ENCODE results near the gene CTTN.

CTTN gene

GRCh38 chr11:70368961-70369360, 29.4 kb upstream of the CTTN start:
- no peak for DNase-seq (ENCODE audit: low read depth in 1 of 2, low spot score in 1 of 2)
- Histone ChIP-seq H3K27ac (replicated peaks) (no peak overlapping the region), H3K4me3 (replicated peaks; ENCODE audit: insufficient read depth, low read length) (no peak overlapping the region), H3K27me3 (ENCODE audit: insufficient read depth, poor library complexity, severe bottlenecking) (no peaks in the 10 kb centered on the region)
- TF ChIP-seq POLR2AphosphoS5 (IDR thresholded peaks at IDR 0.05; ENCODE audit: low read depth), result no peak
- no peak for TF ChIP-seq REST (IDR thresholded peaks at IDR 0.05; ENCODE audit: insufficient replicate concordance, low read depth)
- TF ChIP-seq, protein P1, sequence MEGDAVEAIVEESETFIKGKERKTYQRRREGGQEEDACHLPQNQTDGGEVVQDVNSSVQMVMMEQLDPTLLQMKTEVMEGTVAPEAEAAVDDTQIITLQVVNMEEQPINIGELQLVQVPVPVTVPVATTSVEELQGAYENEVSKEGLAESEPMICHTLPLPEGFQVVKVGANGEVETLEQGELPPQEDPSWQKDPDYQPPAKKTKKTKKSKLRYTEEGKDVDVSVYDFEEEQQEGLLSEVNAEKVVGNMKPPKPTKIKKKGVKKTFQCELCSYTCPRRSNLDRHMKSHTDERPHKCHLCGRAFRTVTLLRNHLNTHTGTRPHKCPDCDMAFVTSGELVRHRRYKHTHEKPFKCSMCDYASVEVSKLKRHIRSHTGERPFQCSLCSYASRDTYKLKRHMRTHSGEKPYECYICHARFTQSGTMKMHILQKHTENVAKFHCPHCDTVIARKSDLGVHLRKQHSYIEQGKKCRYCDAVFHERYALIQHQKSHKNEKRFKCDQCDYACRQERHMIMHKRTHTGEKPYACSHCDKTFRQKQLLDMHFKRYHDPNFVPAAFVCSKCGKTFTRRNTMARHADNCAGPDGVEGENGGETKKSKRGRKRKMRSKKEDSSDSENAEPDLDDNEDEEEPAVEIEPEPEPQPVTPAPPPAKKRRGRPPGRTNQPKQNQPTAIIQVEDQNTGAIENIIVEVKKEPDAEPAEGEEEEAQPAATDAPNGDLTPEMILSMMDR (IDR thresholded peaks at IDR 0.05; ENCODE audit: insufficient read depth, low read length), result no peak
- no peak for TF ChIP-seq SPI1 (IDR thresholded peaks at IDR 0.05; ENCODE audit: borderline replicate concordance, low read depth)
- TF ChIP-seq GABPA (IDR thresholded peaks at IDR 0.05; ENCODE audit: low read depth), result no peak

GRCh38 chr11:70371241-70371640, 27.1 kb upstream of the CTTN start:
- TF ChIP-seq REST (IDR thresholded peaks at IDR 0.05; ENCODE audit: insufficient replicate concordance, low read depth) (no peak), POLR2AphosphoS5 (IDR thresholded peaks at IDR 0.05; ENCODE audit: low read depth) (no peak), GABPA (IDR thresholded peaks at IDR 0.05; ENCODE audit: low read depth) (no peak), SPI1 (IDR thresholded peaks at IDR 0.05; ENCODE audit: borderline replicate concordance, low read depth) (no peak)
- TF ChIP-seq, protein P1 (IDR thresholded peaks at IDR 0.05; ENCODE audit: insufficient read depth, low read length), result no peak
- H3K27me3 ChIP-seq (ENCODE audit: insufficient read depth, poor library complexity, severe bottlenecking), result no peaks in the 10 kb centered on the region
- H3K4me3 ChIP-seq (replicated peaks; ENCODE audit: insufficient read depth, low read length), result no peak overlapping the region
- DNase-seq (ENCODE audit: low read depth in 1 of 2, low spot score in 1 of 2), result no peak
- H3K27ac ChIP-seq (replicated peaks), result no peak overlapping the region

DNA sequence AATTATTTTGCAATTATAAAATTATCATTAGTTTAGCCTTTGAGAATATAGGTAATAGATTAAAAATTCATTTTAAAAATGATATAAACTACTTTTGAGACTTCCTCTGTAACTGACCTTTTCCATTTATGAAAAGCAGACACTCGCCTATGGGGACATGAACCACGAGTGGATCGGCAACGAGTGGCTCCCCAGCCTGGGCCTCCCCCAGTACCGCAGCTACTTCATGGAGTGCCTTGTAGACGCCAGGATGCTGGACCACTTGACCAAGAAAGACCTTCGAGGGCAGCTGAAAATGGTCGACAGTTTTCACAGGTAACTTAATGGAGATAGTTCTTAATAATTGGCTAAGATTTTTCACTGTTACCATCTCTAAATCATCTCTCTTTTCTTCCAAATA, 26.3 kb upstream of the CTTN start:
- Histone ChIP-seq H3K27me3 (ENCODE audit: insufficient read depth, poor library complexity, severe bottlenecking) (no peaks in the 10 kb centered on the region), H3K4me3 (replicated peaks; ENCODE audit: insufficient read depth, low read length) (no peak overlapping the region), H3K27ac (replicated peaks) (no peak overlapping the region)
- no peak for DNase-seq (ENCODE audit: low read depth in 1 of 2, low spot score in 1 of 2)
- TF ChIP-seq GABPA (IDR thresholded peaks at IDR 0.05; ENCODE audit: low read depth) (no peak), POLR2AphosphoS5 (IDR thresholded peaks at IDR 0.05; ENCODE audit: low read depth) (no peak), REST (IDR thresholded peaks at IDR 0.05; ENCODE audit: insufficient replicate concordance, low read depth) (no peak), SPI1 (IDR thresholded peaks at IDR 0.05; ENCODE audit: borderline replicate concordance, low read depth) (no peak)
- TF ChIP-seq, protein P1 (IDR thresholded peaks at IDR 0.05; ENCODE audit: insufficient read depth, low read length), result no peak

Data from HL-60 (cell line).